ENCODE data around the gene LARGE1. TPM values are rescaled to one million over a fixed set of nuclear protein-coding genes. Genes with fewer than 3 reads are reported as not detected.

Gene LARGE1
- total RNA-seq, 1 donor from 2014 or later, result 29.5 TPM

DNA sequence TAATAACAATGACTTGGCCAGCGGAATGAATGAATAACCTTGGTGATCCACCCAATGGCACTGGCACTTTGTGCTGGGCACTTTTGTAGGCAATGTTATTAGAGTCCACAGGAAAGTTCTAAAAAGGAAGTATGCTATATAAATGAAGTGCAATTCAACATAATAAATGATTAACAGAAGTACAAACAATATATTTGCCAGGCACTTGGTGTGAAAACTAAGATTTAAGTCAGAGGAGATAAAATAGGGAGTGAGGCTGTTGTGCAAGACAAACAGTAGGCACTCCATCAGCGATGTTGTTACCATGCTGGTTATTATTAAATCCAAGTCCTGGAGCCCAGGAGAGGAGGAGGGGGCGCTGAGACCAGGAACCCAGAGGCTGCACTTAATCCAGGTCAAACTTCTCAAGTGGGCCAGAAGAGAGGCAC, 173.8 kb downstream of the LARGE1 start:
- intact Hi-C loops (cut with DNase I), result no loop called here
- H3K4me1 ChIP-seq, result no peaks in the 10 kb centered on the region
- no peak for TF ChIP-seq POLR2AphosphoS5 (IDR thresholded peaks at IDR 0.05; ENCODE audit: insufficient read depth in 1 of 2, low read depth in 1 of 2)
- TF ChIP-seq, protein P1, sequence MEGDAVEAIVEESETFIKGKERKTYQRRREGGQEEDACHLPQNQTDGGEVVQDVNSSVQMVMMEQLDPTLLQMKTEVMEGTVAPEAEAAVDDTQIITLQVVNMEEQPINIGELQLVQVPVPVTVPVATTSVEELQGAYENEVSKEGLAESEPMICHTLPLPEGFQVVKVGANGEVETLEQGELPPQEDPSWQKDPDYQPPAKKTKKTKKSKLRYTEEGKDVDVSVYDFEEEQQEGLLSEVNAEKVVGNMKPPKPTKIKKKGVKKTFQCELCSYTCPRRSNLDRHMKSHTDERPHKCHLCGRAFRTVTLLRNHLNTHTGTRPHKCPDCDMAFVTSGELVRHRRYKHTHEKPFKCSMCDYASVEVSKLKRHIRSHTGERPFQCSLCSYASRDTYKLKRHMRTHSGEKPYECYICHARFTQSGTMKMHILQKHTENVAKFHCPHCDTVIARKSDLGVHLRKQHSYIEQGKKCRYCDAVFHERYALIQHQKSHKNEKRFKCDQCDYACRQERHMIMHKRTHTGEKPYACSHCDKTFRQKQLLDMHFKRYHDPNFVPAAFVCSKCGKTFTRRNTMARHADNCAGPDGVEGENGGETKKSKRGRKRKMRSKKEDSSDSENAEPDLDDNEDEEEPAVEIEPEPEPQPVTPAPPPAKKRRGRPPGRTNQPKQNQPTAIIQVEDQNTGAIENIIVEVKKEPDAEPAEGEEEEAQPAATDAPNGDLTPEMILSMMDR (IDR thresholded peaks at IDR 0.05), result no peak
- no peak for TF ChIP-seq POLR2A (IDR thresholded peaks at IDR 0.05)
- DNase-seq (ENCODE audit: extremely low spot score in 2 of 2), result no peak
- no peaks in the 10 kb centered on the region for H3K27me3 ChIP-seq
- H3K27ac ChIP-seq, result no peak overlapping the region
- no peaks in the 10 kb centered on the region for H3K9me3 ChIP-seq
- no peaks in the 10 kb centered on the region for H3K36me3 ChIP-seq
- no peak overlapping the region for H3K4me3 ChIP-seq

GRCh38 chr22:33745501-33745900, 174.8 kb downstream of the LARGE1 start:
- intact Hi-C loops (cut with DNase I), result no loop called here
- DNase-seq (ENCODE audit: extremely low spot score in 2 of 2), result no peak
- Histone ChIP-seq H3K4me3 (no peak overlapping the region), H3K4me1 (no peaks in the 10 kb centered on the region), H3K27me3 (no peaks in the 10 kb centered on the region), H3K9me3 (no peaks in the 10 kb centered on the region), H3K36me3 (no peaks in the 10 kb centered on the region), H3K27ac (no peak overlapping the region)
- TF ChIP-seq POLR2AphosphoS5 (IDR thresholded peaks at IDR 0.05; ENCODE audit: insufficient read depth in 1 of 2, low read depth in 1 of 2), result no peak
- TF ChIP-seq POLR2A (IDR thresholded peaks at IDR 0.05), result no peak
- TF ChIP-seq, protein P1 (IDR thresholded peaks at IDR 0.05), result no peak

GRCh38 chr22:33743756-33744155, 176.5 kb downstream of the LARGE1 start:
- Histone ChIP-seq H3K4me1 (no peaks in the 10 kb centered on the region), H3K4me3 (no peak overlapping the region), H3K9me3 (no peaks in the 10 kb centered on the region), H3K27ac (no peak overlapping the region), H3K36me3 (no peaks in the 10 kb centered on the region), H3K27me3 (no peaks in the 10 kb centered on the region)
- no peak for DNase-seq (ENCODE audit: extremely low spot score in 2 of 2)
- TF ChIP-seq POLR2AphosphoS5 (IDR thresholded peaks at IDR 0.05; ENCODE audit: insufficient read depth in 1 of 2, low read depth in 1 of 2), result no peak
- TF ChIP-seq, protein P1 (IDR thresholded peaks at IDR 0.05), result no peak
- intact Hi-C loops (cut with DNase I), result no loop called here

- Histone ChIP-seq H3K9me3 (no peaks in the 10 kb centered on the region), H3K27me3 (no peaks in the 10 kb centered on the region), H3K36me3 (no peaks in the 10 kb centered on the region), H3K4me1 (no peaks in the 10 kb centered on the region), H3K27ac (no peak overlapping the region), H3K4me3 (no peak overlapping the region)
- TF ChIP-seq, protein P1 (IDR thresholded peaks at IDR 0.05), result no peak
- no peak for TF ChIP-seq POLR2AphosphoS5 (IDR thresholded peaks at IDR 0.05; ENCODE audit: insufficient read depth in 1 of 2, low read depth in 1 of 2)
- no peak for TF ChIP-seq POLR2A (IDR thresholded peaks at IDR 0.05)
- no peak for DNase-seq (ENCODE audit: extremely low spot score in 2 of 2)
- intact Hi-C loops (cut with DNase I), result no loop called here
These were observed 179.3 kb downstream of the LARGE1 start for GRCh38 chr22:33741025-33741424.

- Histone ChIP-seq H3K4me3 (no peak overlapping the region), H3K36me3 (no peaks in the 10 kb centered on the region), H3K4me1 (no peaks in the 10 kb centered on the region), H3K9me3 (no peaks in the 10 kb centered on the region), H3K27me3 (no peaks in the 10 kb centered on the region), H3K27ac (no peak overlapping the region)
- DNase-seq (ENCODE audit: extremely low spot score in 2 of 2), result no peak
- intact Hi-C loops (cut with DNase I), result no loop called here
- TF ChIP-seq, protein P1 (IDR thresholded peaks at IDR 0.05), result no peak
- TF ChIP-seq POLR2AphosphoS5 (IDR thresholded peaks at IDR 0.05; ENCODE audit: insufficient read depth in 1 of 2, low read depth in 1 of 2) (no peak), POLR2A (IDR thresholded peaks at IDR 0.05) (no peak)
These were observed 180.8 kb downstream of the LARGE1 start for GRCh38 chr22:33739516-33739915.
